Thyroid gland (tissue), 4 donors: ENCODE measurements around the gene SPECC1.
A peak's percentile ranks its signal among the peaks of the same experiment; 100 is the strongest.

ENCODE experiments used
- POLR2A ChIP-seq, 2 donors: fragments of 450-650 bp; IDR thresholded peaks; one replicate each; pipeline ENCODE4 v1.6.1; 2017; ENCODE audit warnings: antibody characterized with exemption in 2 of 2, mild to moderate bottlenecking in 2 of 2, moderate library complexity in 1 of 2
- TF ChIP-seq, protein P1 (sequence below), 6 experiments: fragments of 200-600 bp in 3 of 6; fragments of 450-650 bp in 3 of 6; sonication (generic) in 3 of 6; IDR thresholded peaks; one replicate each; pipeline ENCODE4 v1.5.1; 2016 to 2019; ENCODE audit warnings: antibody characterized with exemption in 6 of 6, mild to moderate bottlenecking in 2 of 6, inconsistent platforms in 1 of 6, moderate library complexity in 1 of 6

DNA sequence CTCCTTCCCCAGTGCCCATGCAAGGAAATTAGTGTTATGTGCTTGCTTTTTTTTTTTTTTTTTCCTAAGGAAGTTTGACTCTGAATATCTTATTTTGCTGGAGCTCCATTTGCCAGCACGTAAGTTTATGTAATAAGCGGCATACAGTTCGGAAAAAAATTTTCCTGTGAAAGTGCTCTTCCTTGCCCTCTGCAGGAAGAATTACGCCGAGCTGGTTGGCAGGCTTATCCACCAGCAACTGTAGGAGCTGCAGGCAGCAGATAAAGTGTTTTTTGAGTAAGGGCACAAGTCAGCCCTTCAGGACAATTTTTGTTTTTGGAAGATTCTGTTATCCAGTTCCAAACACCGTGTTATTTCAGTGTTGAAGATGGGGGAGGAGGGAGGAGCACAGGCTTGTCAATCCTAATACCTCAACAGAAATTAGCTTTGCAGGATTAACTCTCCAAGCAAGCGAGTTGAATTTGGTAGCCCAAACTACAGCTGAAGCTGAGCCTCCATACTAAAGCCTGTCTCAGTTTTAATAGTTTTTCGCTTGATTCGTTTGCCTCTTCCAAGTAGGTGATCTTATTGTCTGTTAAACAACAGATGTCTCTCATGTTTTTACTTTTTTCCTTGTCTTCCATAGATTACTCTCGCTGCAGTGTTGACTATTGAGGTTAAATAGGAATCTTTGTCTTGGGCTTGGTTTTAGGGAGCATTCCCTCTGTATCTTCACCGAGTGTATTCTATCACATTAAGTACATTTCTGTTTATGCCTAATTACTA lies 1.1 kb downstream of the SPECC1 start:
- no peak for TF ChIP-seq POLR2A (IDR thresholded peaks at IDR 0.05)
- TF ChIP-seq, protein P1, sequence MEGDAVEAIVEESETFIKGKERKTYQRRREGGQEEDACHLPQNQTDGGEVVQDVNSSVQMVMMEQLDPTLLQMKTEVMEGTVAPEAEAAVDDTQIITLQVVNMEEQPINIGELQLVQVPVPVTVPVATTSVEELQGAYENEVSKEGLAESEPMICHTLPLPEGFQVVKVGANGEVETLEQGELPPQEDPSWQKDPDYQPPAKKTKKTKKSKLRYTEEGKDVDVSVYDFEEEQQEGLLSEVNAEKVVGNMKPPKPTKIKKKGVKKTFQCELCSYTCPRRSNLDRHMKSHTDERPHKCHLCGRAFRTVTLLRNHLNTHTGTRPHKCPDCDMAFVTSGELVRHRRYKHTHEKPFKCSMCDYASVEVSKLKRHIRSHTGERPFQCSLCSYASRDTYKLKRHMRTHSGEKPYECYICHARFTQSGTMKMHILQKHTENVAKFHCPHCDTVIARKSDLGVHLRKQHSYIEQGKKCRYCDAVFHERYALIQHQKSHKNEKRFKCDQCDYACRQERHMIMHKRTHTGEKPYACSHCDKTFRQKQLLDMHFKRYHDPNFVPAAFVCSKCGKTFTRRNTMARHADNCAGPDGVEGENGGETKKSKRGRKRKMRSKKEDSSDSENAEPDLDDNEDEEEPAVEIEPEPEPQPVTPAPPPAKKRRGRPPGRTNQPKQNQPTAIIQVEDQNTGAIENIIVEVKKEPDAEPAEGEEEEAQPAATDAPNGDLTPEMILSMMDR (IDR thresholded peaks at IDR 0.05), result peak in 4 of 6 experiments; percentile 5 to 53 (median 28)
